ENCODE results near the gene ZNF761. TPM values are rescaled to one million over a fixed set of nuclear protein-coding genes. Genes with fewer than 3 reads are reported as not detected.

The ZNF761 gene
- total RNA-seq, result 1 to 10 TPM; 6.7 to 8.3 TPM

DNA sequence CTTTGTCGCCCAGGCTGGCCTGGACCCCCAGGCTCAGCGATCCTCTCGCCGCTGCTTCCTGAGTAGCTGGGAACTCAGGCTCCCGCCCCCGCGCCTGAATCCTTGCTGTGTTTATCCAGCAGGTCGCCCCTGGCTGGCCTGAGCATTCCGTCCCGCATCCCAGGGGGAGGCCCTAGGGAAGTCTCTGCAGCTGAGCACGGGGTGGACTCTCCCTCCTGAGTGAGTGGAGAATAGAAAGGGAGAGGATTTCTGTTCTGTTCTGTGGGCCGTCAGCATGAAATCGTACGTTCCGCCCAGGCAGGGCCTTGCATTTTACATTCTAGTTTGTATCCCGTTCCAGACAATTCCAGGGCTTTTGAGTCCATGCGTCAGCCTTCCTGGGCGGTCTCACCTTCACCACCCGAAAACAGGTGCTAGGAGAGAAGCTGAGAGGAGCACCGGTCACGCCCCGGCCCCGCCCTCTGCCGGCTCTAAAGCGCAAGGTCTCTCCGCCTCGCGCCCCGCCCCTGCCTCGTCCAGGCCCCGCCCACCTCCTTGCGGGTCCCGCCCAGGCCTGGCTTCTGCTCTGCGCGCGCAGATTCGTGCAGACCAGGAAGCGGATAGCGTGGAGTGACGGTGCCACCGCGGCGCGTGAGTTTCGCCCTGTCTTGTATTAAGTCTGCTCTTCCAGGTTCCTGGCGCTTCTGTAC lies at the start of gene ZNF761:
Gene ZNF761 (plus strand): TSS at position 586 of the 689 bp plus-strand sequence. CDS start 15,285 bp downstream, outside the sequence.

DNA sequence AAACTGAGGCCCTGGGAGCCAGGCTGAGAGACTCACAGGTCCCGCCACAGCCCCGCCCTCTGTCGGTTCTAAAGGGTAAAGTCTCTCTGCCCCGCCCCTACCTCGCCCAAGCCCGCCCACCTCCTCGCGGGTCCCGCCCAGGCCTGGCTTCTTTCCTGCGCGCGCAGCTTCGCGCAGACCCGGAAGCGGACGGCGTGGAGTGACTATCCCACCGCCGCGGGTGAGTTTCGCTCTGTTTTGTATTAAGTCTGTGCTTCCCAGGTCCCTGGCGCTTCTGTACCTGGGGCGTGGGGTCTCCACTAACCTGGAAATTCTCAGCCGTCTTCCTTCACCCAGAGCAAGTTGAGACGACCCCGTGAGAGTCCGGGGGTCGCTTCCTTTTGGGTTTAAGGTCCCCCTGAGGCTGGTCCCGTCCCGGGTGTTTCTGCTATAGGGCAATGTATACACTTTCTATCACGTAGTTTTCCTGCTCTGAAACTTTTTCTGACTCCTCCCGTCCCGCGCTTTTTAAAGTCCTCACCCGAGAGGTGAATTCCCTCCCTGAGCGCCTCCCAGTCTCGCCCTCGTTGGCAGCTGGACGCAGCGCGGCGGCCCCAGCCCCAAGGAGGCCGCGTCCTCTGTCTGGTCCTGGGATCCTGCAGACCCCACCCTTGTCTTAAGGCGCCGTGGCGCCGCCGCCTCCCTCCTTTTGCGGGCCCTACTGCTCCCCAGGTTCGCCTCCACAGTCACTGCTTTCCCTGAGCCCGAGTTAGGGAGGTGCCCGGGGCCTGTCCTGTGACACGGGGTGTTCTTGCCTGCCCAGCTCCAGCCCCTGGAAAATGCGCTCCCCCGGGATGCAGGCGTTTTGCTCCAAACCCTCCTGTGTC lies 36.6 kb upstream of the ZNF761 start, which contains the start of gene ZNF765:
Gene ZNF765 (plus strand): TSS at position 176 of the 866 bp plus-strand sequence. CDS start 2,867 bp downstream, outside the sequence.

GRCh38 chr19:53467485-53468262 lies 35.9 kb downstream of the ZNF761 start, which contains the start of gene ZNF813:
Gene ZNF813 (plus strand): TSS chr19:53467733. CDS start chr19:53483823, 16,090 bp downstream.

Small RNAs within 50 kb of the gene (small RNA-seq; reads per million reads assigned to genes)
- gene RPL39P36, result 0 reads per million in 2 donors

Other genes starting within 250 kb of the ZNF761 start
- 1 to 10 TPM; 3.3 to 4.1 TPM for gene ZNF665, start 238.6 kb upstream of the ZNF761 start, total RNA-seq
- gene ZNF677, start 177.1 kb upstream of the ZNF761 start, total RNA-seq, result 1 to 10 TPM; 9.3 to 10.0 TPM
- not detected for gene VN1R2, start 173.7 kb upstream of the ZNF761 start, total RNA-seq
- gene VN1R4, start 164.3 kb upstream of the ZNF761 start, total RNA-seq, result not detected
- 1 to 10 TPM; 6.5 to 8.0 TPM for gene ZNF845, start 98.2 kb upstream of the ZNF761 start, total RNA-seq
- gene ZNF525, start 66.3 kb upstream of the ZNF761 start, total RNA-seq, result 1 to 10 TPM; 6.2 to 7.7 TPM
- 1 to 10 TPM; 9.0 to 9.3 TPM for gene ZNF765, start 36.8 kb upstream of the ZNF761 start, total RNA-seq
- gene ZNF813, start 35.7 kb downstream of the ZNF761 start, total RNA-seq, result 1 to 10 TPM; 1.7 to 3.3 TPM
- gene ZNF331, start 106.2 kb downstream of the ZNF761 start, total RNA-seq, result 10 to 100 TPM; 11.7 to 12.3 TPM
- not detected for gene DPRX, start 200.0 kb downstream of the ZNF761 start, total RNA-seq